Effector memory CD4-positive, alpha-beta T cell (primary cell): ENCODE results near the gene KIF25.

ENCODE experiments used
- DNase-seq, 3 donors: peaks; one replicate each; pipeline ENCODE4 v3.0.0-alpha.2; 2020
- H3K27ac ChIP-seq: 2 replicates; pipeline ENCODE4 v1.7.0; 2013; ENCODE audit warnings: mild to moderate bottlenecking, low read length, moderate library complexity; ENCODE audit not compliant: insufficient read depth, poor library complexity, severe bottlenecking
- H3K27me3 ChIP-seq: replicated peaks from 2 replicates; pipeline ENCODE4 v1.7.0; 2013; ENCODE audit warnings: mild to moderate bottlenecking, low read length; ENCODE audit not compliant: insufficient read depth, control insufficient read depth, poor library complexity, severe bottlenecking
- H3K36me3 ChIP-seq: 2 replicates; pipeline ENCODE4 v1.7.0; 2013; ENCODE audit warnings: mild to moderate bottlenecking, low read length, moderate library complexity; ENCODE audit not compliant: control insufficient read depth, insufficient read depth
- H3K4me1 ChIP-seq: 2 replicates; pipeline ENCODE4 v1.7.0; 2013; ENCODE audit warnings: low read length, mild to moderate bottlenecking; ENCODE audit not compliant: control insufficient read depth, insufficient read depth, poor library complexity, severe bottlenecking
- H3K4me3 ChIP-seq: 2 replicates; pipeline ENCODE4 v1.7.0; 2013; ENCODE audit warnings: low read length, low read depth, mild to moderate bottlenecking; ENCODE audit not compliant: insufficient read depth, poor library complexity, severe bottlenecking
- H3K9me3 ChIP-seq: 2 replicates; pipeline ENCODE4 v1.7.0; 2013; ENCODE audit warnings: mild to moderate bottlenecking, low read length, moderate library complexity; ENCODE audit not compliant: control insufficient read depth

Gene KIF25

GRCh38 chr6:168078175-168078942, 80.9 kb downstream of the KIF25 start:
- DNase-seq, result no peak
- no peaks in the 10 kb centered on the region for H3K4me1 ChIP-seq
- H3K27ac ChIP-seq, result no peak overlapping the region
- H3K4me3 ChIP-seq, result no peak overlapping the region
- H3K36me3 ChIP-seq, result no peaks in the 10 kb centered on the region
- H3K9me3 ChIP-seq, result no peaks in the 10 kb centered on the region
- H3K27me3 ChIP-seq, result no peaks in the 10 kb centered on the region

DNA sequence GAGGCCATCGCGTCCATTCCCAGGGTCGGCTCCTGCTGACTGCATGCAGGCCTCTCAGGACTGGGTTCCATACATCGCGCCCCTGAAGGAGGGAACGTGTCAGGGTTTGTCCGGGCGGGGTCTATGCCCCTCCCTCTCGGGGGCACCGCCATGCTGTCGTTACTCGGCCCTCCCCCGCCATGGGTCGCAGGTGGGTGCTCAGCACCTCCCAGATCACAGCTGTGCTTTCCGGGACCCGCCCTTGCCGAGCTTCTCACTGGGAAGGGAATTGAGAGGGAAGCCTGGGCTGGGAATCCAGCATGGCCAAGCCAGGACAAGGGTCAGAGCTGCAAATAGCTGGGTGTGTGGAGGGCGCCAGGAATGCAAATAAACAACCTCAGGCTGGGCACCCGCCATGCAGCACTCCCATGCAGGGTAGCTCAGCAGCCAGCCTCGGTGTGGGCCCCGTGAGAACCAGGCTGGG, 81.5 kb downstream of the KIF25 start, which contains the start of gene FRMD1:
FRMD1 (minus strand) TSS at position 270 of the 463 bp plus-strand sequence; CDS start at position 152, 118 bp downstream.
- no peaks in the 10 kb centered on the region for H3K36me3 ChIP-seq
- H3K9me3 ChIP-seq, result no peaks in the 10 kb centered on the region
- H3K4me3 ChIP-seq, result no peak within 1 kb of the TSS
- DNase-seq, result no peak
- H3K27me3 ChIP-seq, result no peaks in the 10 kb centered on the region
- no peaks in the 10 kb centered on the region for H3K4me1 ChIP-seq
- H3K27ac ChIP-seq, result no peak within 1 kb of the TSS

GRCh38 chr6:168080393-168081077, 83.1 kb downstream of the KIF25 start:
- no peaks in the 10 kb centered on the region for H3K27me3 ChIP-seq
- no peak overlapping the region for H3K4me3 ChIP-seq
- H3K36me3 ChIP-seq, result no peaks in the 10 kb centered on the region

DNA sequence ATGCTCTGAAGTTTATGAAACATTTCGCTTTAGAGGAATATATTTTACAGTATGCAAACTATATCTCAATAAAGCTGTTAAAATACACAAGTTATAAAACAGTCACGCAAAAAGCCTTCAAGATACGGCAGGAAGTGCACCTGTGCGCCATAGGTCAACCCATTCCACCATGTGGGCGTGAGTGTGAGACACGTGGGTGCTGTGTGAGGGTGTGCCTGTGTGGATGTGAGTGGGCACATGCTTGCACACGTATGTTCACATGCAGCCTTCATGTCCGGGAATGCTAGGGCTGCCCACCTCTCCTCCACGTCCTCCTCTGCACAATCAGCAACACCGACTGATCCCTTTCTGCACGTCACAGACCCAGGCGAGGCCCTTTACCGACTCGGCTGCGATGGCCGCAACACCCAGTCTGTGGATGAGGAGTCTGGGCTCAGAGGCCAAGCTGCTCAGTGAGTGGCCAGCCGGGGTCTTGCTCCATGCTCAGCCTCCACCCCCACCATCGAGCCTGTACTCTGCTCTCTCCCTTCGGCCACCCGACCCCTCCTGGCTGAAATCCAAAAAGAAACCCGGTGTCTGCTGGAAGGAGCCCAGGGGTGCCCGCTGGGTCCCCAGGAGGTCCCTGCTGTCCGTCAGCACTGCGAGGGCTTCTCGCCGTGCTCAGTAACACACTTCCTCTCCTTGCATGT, 84.5 kb downstream of the KIF25 start:
- Histone ChIP-seq H3K27me3 (no peaks in the 10 kb centered on the region), H3K36me3 (no peaks in the 10 kb centered on the region), H3K4me3 (no peak overlapping the region), H3K4me1 (no peaks in the 10 kb centered on the region), H3K27ac (no peak overlapping the region), H3K9me3 (no peaks in the 10 kb centered on the region)
- no peak for DNase-seq

More at GRCh38 chr6:168080393-168081077, 83.1 kb downstream of the KIF25 start:
- no peaks in the 10 kb centered on the region for H3K4me1 ChIP-seq
- DNase-seq, result no peak
- H3K9me3 ChIP-seq, result no peaks in the 10 kb centered on the region
- no peak overlapping the region for H3K27ac ChIP-seq

- Histone ChIP-seq H3K36me3 (no peaks in the 10 kb centered on the region), H3K27me3 (no peaks in the 10 kb centered on the region), H3K4me1 (no peaks in the 10 kb centered on the region), H3K27ac (no peak overlapping the region), H3K4me3 (no peak overlapping the region), H3K9me3 (no peaks in the 10 kb centered on the region)
- DNase-seq, result no peak
Measured at GRCh38 chr6:168082860-168083513, 85.5 kb downstream of the KIF25 start.

GRCh38 chr6:168083514-168083885, 86.0 kb downstream of the KIF25 start:
- no peaks in the 10 kb centered on the region for H3K27me3 ChIP-seq
- DNase-seq, result no peak
- H3K36me3 ChIP-seq, result no peaks in the 10 kb centered on the region
- H3K4me1 ChIP-seq, result no peaks in the 10 kb centered on the region
- no peaks in the 10 kb centered on the region for H3K9me3 ChIP-seq
- no peak overlapping the region for H3K4me3 ChIP-seq
- no peak overlapping the region for H3K27ac ChIP-seq

DNA sequence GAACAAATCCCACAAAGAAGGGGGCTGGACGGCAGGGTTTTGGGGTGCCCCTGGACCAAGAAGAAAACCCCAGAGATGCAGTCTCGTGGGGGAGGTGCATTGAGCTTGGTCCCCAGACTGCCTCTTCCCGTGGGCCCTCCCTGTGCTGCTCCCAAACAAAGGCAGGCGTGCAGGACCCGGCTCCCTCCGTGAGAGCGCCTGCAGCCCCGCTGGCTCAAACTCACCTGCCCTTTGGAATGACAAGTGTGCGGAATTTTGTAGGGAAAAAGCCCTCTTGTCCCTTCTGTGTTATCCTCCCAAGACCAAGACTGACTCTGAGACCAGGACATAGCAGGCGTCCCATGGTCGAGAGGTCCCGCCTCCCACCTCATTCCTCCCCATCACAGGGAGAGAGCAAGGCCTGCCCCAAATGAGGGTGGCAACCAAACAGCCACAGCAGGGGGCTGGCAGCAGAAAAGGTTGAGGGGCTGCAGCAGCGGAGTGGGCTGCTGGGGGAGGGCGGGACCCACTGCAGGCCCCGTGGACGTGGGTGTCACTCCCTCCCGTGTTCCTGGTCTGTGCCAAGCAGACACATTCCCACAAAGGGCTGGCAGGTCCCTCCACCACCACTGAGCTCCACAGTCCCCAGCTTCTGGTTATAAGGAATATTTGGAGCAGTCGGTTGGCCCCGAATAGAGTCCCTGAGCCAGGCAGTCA, 87.1 kb downstream of the KIF25 start:
- Histone ChIP-seq H3K4me3 (no peak overlapping the region), H3K27me3 (no peaks in the 10 kb centered on the region), H3K9me3 (no peaks in the 10 kb centered on the region), H3K36me3 (no peaks in the 10 kb centered on the region), H3K4me1 (no peaks in the 10 kb centered on the region), H3K27ac (no peak overlapping the region)
- DNase-seq, result no peak

DNA sequence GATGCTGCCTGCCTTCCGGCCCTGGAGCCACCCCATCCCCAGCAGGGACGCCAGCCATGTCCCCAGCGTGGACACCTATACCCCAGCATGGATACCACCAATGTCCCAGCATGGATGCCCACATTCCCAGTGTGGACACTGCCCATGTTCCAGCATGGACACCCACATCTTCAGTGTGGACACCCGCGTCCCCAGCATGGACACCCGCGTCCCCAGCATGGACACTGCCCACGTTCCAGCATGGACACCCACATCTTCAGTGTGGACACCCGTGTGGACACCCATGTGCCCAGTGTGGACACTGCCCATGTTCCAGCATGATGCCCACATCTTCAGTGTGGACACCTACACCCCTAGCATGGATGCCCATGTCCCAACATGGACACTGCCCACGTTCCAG, 88.6 kb downstream of the KIF25 start:
- Histone ChIP-seq H3K27me3 (no peaks in the 10 kb centered on the region), H3K36me3 (no peaks in the 10 kb centered on the region), H3K4me3 (no peak overlapping the region), H3K4me1 (no peaks in the 10 kb centered on the region), H3K27ac (no peak overlapping the region), H3K9me3 (no peaks in the 10 kb centered on the region)
- DNase-seq, result no peak

GRCh38 chr6:168086616-168087015, 89.1 kb downstream of the KIF25 start:
- Histone ChIP-seq H3K27ac (no peak overlapping the region), H3K36me3 (no peaks in the 10 kb centered on the region), H3K27me3 (no peaks in the 10 kb centered on the region), H3K4me3 (no peak overlapping the region), H3K9me3 (no peaks in the 10 kb centered on the region), H3K4me1 (no peaks in the 10 kb centered on the region)
- no peak for DNase-seq
